PC-3 (cell line): ENCODE results near the gene TIAM2.
"Not testable (repeated sequence)": the region's sequence is repeated elsewhere in the genome, so short reads cannot be mapped to it uniquely, and the experiment has no call there.

Source experiments
- EZH2 ChIP-seq: fragments of 300-600 bp; sonication (generic); IDR thresholded peaks from one replicate; pipeline ENCODE4 v1.6.1; 2017; ENCODE audit warnings: antibody characterized with exemption, mild to moderate bottlenecking, low read length; ENCODE audit not compliant: unreplicated experiment
- TF ChIP-seq, protein P1 (sequence below): fragments of 300-600 bp; sonication (generic); conservative IDR thresholded peaks from 2 replicates; pipeline ENCODE4 v1.5.1; 2017; ENCODE audit warnings: antibody characterized with exemption, low read depth, mild to moderate bottlenecking, low read length

DNA sequence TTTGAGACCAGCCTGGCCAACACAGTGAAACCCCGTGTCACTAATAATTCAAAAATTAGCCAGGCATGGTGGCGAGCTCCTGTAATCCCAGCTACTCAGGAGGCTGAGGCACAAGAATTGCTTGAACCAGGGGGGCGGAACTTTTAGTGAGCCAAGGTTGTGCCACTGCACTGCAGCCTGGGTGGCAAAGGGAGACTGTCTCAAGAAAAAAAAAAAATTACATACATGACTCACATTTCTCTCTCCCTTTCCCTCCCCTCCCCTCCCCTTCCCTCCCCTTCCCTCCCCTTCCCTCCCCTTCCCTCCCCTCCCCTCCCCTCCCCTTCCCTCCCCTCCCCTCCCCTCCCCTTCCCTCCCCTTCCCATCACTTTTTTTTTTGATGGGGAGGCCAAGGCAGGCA, 23.3 kb downstream of the TIAM2 start:
- TF ChIP-seq, protein P1, sequence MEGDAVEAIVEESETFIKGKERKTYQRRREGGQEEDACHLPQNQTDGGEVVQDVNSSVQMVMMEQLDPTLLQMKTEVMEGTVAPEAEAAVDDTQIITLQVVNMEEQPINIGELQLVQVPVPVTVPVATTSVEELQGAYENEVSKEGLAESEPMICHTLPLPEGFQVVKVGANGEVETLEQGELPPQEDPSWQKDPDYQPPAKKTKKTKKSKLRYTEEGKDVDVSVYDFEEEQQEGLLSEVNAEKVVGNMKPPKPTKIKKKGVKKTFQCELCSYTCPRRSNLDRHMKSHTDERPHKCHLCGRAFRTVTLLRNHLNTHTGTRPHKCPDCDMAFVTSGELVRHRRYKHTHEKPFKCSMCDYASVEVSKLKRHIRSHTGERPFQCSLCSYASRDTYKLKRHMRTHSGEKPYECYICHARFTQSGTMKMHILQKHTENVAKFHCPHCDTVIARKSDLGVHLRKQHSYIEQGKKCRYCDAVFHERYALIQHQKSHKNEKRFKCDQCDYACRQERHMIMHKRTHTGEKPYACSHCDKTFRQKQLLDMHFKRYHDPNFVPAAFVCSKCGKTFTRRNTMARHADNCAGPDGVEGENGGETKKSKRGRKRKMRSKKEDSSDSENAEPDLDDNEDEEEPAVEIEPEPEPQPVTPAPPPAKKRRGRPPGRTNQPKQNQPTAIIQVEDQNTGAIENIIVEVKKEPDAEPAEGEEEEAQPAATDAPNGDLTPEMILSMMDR = not testable (repeated sequence)
- TF ChIP-seq EZH2 = not testable (repeated sequence)
